ENCODE measurements around the gene RELA. TPM values are rescaled to one million over a fixed set of nuclear protein-coding genes. Genes with fewer than 3 reads are reported as not detected.

RELA gene
- total RNA-seq, 1 donor, result 39.5 TPM

DNA sequence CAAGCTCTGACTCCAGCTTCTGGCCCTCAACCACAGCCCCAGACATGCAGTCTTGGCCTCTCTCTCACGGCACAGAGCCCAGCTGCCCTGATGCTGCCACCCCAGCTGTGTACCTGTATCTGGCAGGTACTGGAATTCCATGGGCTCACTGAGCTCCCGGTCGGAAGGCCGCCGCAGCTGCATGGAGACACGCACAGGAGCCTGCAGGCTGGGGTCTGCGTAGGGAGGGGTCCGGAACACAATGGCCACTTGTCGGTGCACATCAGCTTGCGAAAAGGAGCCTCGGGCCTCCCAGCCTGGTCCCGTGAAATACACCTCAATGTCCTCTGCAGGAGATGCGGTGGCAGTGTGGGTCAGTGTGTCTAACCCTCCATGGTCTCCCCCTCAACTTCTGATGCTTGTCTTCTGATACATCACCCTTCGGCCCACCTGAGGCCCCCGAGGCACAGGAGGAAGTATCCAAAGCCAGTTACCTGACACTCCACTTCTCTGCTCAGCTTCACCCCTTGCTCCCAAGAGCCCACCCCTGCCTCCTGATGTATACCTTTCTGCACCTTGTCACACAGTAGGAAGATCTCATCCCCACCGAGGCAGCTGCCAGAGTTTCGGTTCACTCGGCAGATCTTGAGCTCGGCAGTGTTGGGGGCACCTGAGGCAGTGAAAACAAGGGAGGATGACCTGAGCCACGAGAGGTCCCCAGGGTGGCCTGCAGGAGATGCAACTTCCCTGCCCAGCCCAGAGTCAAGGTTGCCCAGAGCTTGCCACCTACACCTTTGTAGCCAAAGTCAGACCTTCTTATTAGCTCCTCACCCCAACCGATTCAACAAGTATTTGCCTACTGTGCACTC is 4.3 kb downstream of the RELA start:
- no peak for DNase-seq (ENCODE audit: low read depth)
- TF ChIP-seq, protein P1, sequence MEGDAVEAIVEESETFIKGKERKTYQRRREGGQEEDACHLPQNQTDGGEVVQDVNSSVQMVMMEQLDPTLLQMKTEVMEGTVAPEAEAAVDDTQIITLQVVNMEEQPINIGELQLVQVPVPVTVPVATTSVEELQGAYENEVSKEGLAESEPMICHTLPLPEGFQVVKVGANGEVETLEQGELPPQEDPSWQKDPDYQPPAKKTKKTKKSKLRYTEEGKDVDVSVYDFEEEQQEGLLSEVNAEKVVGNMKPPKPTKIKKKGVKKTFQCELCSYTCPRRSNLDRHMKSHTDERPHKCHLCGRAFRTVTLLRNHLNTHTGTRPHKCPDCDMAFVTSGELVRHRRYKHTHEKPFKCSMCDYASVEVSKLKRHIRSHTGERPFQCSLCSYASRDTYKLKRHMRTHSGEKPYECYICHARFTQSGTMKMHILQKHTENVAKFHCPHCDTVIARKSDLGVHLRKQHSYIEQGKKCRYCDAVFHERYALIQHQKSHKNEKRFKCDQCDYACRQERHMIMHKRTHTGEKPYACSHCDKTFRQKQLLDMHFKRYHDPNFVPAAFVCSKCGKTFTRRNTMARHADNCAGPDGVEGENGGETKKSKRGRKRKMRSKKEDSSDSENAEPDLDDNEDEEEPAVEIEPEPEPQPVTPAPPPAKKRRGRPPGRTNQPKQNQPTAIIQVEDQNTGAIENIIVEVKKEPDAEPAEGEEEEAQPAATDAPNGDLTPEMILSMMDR (IDR thresholded peaks at IDR 0.05; ENCODE audit: insufficient read depth, low read length), result no peak
- no peak overlapping the region for H3K4me3 ChIP-seq (ENCODE audit: low read depth, low read length)

DNA sequence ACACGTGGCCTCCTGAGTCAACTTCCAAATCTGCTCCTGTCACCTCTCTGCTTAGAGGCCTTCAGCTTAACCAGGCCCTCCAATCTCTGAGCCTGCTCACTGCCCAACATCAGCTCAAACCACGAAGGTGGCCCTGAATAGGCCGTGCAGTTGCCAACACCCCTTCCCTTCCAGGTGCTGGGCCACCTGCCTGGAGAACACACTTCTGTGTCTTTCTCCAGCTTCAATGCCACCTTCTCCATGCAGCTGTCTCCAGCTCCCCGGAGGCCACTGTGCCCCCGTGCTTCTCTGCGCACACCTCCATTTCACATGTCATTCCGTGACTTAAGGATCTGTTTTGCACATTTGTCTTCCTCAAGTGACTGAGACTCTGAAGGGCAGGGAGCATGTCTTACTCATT is 5.3 kb downstream of the RELA start:
- H3K4me3 ChIP-seq (ENCODE audit: low read depth, low read length), result no peak overlapping the region
- TF ChIP-seq, protein P1 (IDR thresholded peaks at IDR 0.05; ENCODE audit: insufficient read depth, low read length), result no peak
- no peak for DNase-seq (ENCODE audit: low read depth)

DNA sequence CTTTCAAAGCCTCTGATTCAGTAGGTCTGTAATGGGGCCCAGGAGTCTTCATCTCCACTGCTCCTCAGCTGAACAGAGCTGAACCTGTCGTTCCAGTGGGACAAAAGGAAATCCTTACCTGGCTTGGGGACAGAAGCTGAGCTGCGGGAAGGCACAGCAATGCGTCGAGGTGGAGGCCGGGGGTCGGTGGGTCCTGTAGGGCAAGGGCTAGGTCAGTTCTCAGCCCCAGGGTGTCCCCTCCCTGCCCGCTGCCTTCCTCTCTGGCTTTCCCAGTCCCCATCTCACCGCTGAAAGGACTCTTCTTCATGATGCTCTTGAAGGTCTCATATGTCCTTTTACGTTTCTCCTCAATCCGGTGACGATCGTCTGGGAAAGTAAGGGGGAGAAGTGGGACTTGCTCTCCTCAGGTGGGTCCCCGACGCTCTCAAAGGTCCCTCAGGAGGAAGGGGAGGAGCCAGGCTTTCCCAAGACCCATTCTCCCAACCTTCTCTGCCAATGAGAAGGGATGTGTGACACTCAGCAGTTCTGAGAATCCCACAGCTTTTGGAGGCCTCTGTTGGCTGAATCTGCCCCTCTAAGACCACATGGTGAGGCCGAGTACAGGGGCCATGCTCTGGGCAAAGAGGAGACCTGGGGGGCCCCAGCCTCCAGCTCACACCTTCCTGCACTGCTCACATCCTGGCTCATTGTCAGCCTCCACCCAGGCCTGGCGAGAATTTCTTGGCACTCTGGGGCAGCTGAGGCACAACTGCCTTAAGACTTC is 7.0 kb downstream of the RELA start:
- H3K4me3 ChIP-seq (ENCODE audit: low read depth, low read length), result no peak overlapping the region
- TF ChIP-seq, protein P1 (IDR thresholded peaks at IDR 0.05; ENCODE audit: insufficient read depth, low read length), result no peak
- DNase-seq (ENCODE audit: low read depth), result no peak

DNA sequence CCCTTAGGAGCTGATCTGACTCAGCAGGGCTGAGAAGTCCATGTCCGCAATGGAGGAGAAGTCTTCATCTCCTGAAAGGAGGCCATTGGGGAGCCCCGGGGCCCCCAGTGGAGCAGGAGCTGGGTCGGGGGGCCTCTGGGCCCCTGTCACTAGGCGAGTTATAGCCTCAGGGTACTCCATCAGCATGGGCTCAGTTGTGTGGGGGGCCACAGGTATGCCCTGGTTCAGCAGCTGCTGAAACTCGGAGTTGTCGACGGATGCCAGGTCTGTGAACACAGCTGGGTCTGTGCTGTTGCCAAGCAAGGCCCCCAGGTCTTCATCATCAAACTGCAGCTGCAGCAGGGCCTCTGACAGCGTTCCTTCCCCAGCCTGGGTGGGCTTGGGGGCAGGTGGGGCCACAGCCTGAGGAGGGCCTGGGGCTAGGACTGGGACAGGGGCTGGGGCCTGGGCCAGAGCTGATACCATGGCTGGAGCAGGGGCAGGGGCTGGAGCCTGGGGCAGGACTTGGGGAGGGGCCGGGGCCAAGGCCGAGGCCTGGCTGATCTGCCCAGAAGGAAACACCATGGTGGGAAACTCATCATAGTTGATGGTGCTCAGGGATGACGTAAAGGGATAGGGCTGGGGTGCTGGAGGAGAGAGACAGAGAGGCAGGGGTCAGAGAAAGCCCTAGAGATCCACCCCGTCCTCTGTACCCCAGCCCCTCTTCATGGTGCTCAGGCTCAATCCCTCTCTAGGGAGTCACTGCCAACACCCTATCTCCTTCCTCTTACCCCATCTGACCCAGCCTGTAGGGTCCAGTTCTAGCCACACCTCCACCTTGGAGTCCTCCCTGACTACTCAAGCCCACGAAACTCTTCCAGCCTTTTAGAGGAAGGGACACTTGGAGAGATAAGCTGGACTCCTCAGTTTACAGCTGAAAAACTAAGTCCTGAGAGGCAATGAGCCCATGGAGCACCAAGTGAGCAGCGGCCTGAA is 8.1 kb downstream of the RELA start:
- H3K4me3 ChIP-seq (ENCODE audit: low read depth, low read length), result no peak overlapping the region
- TF ChIP-seq, protein P1 (IDR thresholded peaks at IDR 0.05; ENCODE audit: insufficient read depth, low read length), result no peak
- DNase-seq (ENCODE audit: low read depth), result no peak

DNA sequence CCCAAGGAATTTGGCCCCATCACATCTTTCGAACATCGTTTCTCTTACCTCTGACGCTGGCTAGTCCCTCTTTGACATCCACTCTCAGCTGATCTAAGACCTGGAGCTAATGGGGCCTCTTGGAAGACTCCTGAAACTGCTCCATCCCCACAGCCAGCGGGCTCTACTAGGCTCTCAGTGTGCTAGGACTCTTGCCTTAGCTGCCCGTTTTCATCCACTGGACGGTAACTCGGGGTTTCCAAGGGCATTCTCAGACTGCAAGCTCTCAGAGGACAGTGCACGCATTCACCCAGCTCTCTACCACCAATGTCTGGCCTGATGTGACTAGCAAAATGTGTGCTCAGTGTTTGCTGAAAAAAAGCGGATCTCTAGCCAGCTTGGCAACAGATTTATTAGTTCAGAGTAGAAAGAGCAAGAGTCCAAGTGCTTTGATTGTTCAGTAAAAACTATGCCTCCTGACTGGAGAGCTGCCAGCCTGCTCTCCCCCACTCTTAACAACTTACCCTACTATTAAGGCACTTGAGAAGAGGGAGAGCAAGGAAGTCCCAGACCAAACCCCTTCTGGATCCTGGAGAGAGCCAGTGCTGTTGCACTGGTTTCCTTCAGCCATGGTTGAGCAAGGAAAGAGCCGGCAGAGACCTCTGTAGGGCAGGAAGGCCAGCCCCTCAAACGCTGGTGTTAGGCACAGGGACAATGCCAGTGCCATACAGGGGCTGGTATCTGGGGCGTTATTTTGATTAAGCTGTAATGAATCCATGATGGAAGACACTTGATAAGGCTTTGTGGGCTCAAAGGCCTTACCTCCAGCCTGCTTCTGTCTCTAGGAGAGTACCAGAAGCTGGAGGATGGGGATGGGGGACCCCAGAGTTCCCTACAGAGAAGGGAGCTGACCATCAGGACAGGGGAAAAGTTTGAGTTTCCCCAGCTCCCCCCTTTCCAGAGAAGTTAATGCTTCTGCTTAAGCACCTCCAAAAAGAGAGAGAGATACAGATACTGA is 9.2 kb downstream of the RELA start:
- TF ChIP-seq, protein P1 (IDR thresholded peaks at IDR 0.05; ENCODE audit: insufficient read depth, low read length), result no peak
- peak; percentile 49 for DNase-seq (ENCODE audit: low read depth)
- H3K4me3 ChIP-seq (ENCODE audit: low read depth, low read length), result peak overlapping the region; percentile 67
